Body of pancreas (tissue), 4 donors: Measurements from ENCODE around the gene MTTP.

Experiments
- CTCF ChIP-seq, 7 experiments: fragments of 450-650 bp in 4 of 7; fragments of 200-600 bp in 3 of 7; sonication (generic) in 3 of 7; IDR thresholded peaks; one replicate each; pipeline ENCODE4 v1.5.1; 2016 to 2019; ENCODE audit warnings: antibody characterized with exemption in 7 of 7
- POLR2A ChIP-seq, 3 donors: fragments of 450-650 bp; IDR thresholded peaks; one replicate each; pipeline ENCODE4 v1.6.1; 2016; ENCODE audit warnings: antibody characterized with exemption in 3 of 3, mild to moderate bottlenecking in 2 of 3

DNA sequence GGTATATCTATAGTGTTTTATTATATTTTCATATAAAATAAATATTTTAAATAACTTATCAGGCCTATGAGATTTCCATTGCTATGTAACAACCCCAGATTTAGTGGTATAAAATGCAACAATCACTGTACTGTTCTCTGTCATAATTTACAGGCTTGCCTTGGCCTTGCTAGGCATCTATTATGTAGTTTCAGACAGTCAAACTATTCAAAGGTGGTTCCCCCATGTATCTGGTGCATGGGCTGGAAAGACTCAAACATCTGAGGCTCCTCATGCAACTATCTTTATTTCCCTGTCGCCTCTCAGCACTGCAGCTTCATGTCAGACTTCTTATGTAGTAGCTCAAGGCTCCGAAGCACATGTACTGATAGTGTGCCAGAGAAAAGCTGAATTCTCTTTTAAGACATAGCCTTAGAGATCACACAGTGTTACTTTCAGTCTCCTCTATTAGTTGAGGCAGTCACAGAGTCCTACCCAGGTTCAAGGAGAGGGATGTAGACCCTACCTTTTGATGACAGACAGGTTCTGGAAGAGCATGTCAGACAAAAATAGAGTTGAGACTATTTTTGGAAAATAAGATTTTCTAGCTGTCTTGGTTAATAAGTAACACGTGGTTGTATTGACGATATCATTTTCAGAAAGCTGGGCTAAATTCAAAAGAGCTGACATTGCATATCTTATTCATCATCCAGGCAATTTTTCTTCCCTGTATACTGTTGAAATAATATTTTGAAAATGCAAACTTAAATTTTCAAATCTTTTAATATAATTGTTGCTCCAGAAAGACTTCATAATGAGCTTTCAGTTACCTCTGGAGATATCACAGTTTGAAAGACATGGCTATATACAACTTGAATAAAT is 19.4 kb downstream of the MTTP start:
- TF ChIP-seq CTCF (IDR thresholded peaks at IDR 0.05) (no peak), POLR2A (IDR thresholded peaks at IDR 0.05) (no peak)
